Lung (tissue), 10 donors: ENCODE measurements around the gene PRAMEF2. TPM values are rescaled to one million over a fixed set of nuclear protein-coding genes. Genes with fewer than 3 reads are reported as not detected.
"Not testable (repeated sequence)": the region's sequence is repeated elsewhere in the genome, so short reads cannot be mapped to it uniquely, and the experiment has no call there.

ENCODE experiments used
- ATAC-seq: fragments of 200-7000 bp; cut with Tn5 transposase; one replicate; pipeline ENCODE4 v1.9.1; 2020; ENCODE audit warnings: moderate number of reproducible peaks; ENCODE audit not compliant: insufficient read depth, low FRiP score
- DNase-seq, 3 donors: peaks; one replicate each; pipeline ENCODE4 v3.0.0-alpha.2; 2013 to 2017
- H3K27ac ChIP-seq, 2 donors: one replicate each; pipeline ENCODE4 v1.5.1; 2013; ENCODE audit warnings: mild to moderate bottlenecking in 2 of 2, moderate library complexity in 2 of 2, control low read depth in 1 of 2, inconsistent platforms in 1 of 2, low read depth in 1 of 2, low read length in 1 of 2
- H3K27me3 ChIP-seq, 3 donors: one replicate each; pipeline ENCODE4 v1.5.1; 2013; ENCODE audit warnings: low read length in 2 of 3; ENCODE audit not compliant: control insufficient read depth in 3 of 3, insufficient read depth in 3 of 3
- H3K36me3 ChIP-seq, 4 donors: one replicate each; pipeline ENCODE4 v1.5.1; 2013; ENCODE audit warnings: low read length in 4 of 4, mild to moderate bottlenecking in 1 of 4, moderate library complexity in 1 of 4; ENCODE audit not compliant: control insufficient read depth in 4 of 4, insufficient read depth in 4 of 4
- H3K4me1 ChIP-seq, 5 donors: one replicate each; pipeline ENCODE4 v1.5.1; 2013; ENCODE audit warnings: low read length in 5 of 5, mild to moderate bottlenecking in 2 of 5, moderate library complexity in 1 of 5; ENCODE audit not compliant: control insufficient read depth in 5 of 5, insufficient read depth in 5 of 5
- H3K4me3 ChIP-seq: one replicate; pipeline ENCODE4 v1.5.1; 2013; ENCODE audit warnings: mild to moderate bottlenecking, control low read depth, moderate library complexity
- H3K9ac ChIP-seq, 2 donors: one replicate each; pipeline ENCODE4 v1.5.1; 2013; ENCODE audit warnings: low read length in 2 of 2, control low read depth in 1 of 2; ENCODE audit not compliant: insufficient read depth in 1 of 2
- H3K9me3 ChIP-seq, 4 donors: one replicate each; pipeline ENCODE4 v1.5.1; 2013; ENCODE audit warnings: low read length in 3 of 4, mild to moderate bottlenecking in 1 of 4, moderate library complexity in 1 of 4; ENCODE audit not compliant: control insufficient read depth in 4 of 4, insufficient read depth in 3 of 4
- WGBS, 2 donors: extraction: QIAGEN DNeasy Blood & Tissue Kit; methylation state at CpG; one replicate each; pipeline ENCODE4 v1.1.7; 2013; 5-methylcytosine and 5-hydroxymethylcytosine counted together
- polyA plus RNA-seq, 2 donors: library from polyadenylated mRNA; stranded (reverse); fragments of 200-250 nt; gene quantifications; one replicate each; pipeline ENCODE4 v1.2.1, GENCODE V29; 2013
- total RNA-seq, 2 donors: library from RNA; depleted of rRNA in 1 of 2; stranded (reverse); fragments of >200 nt in 1 of 2; gene quantifications; one replicate each; pipeline ENCODE4 v1.2.1, GENCODE V29; 2014 to 2021
- donor health status: Bipolar disorder and iron deficiency.
- donor health status: healthy.
- donor health status: DM: yes; HTN: yes; CAD: no.

Gene PRAMEF2
- total and polyA plus RNA-seq, 4 donors, result not detected

DNA sequence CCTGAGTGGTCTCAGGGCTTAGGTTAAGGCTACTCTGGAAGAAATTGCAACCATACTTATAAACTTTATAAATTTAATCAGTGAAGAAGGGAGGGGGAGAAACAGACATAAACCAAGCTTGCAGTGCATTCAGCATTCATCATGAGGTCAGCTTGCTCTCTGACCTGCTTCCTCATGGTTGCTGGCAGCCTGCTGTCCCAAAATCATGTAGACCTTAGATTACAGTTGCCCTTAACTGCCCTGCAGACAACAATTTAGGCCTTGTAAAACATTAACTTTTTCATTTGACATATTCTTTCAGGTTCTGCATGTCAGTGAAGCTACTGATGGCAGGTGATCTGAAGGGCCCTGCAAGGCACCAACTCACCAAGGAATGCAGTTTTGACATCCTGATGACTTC is 42.3 kb downstream of the PRAMEF2 start:
- H3K4me3 ChIP-seq, H3K4me1 ChIP-seq, H3K9ac ChIP-seq, H3K27ac ChIP-seq, H3K27me3 ChIP-seq, DNase-seq, H3K36me3 ChIP-seq, ATAC-seq, H3K9me3 ChIP-seq: not testable (repeated sequence)

DNA sequence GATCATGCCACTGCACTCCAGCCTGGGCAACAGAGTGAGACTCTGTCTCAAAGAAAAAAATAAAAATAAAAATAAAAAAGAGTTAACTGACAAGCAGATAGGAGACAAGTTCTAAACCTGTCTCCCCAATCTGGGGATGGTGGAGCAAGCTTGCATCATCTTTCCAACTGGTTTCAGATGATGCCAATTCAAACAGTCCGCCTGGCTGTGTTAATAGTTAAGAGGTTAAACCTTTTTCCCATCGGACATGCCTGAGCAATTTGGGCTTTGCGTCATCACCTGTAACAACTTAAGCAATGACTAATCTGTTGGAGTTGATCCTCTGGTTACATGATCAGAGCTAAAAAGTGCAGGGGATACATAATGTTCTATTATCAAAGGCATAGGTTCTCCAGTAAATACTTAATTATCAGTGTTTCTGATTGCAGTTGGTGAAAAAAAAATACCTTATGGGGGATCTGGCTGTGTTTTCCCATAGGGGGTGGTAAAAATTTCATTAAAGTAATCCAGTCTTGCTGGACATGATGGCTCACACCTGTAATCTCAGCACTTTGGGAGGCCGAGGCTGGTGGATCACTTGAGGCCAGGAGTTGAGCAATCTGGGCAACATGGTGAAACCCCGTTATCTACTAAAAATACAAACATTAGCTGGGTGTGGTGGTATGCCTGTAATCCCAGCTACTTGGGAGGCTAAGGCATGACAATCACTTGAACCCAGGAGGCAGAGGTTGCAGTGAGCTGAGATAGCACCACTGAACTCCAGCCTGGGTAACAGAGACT is 47.1 kb downstream of the PRAMEF2 start:
- ATAC-seq, H3K27ac ChIP-seq, H3K36me3 ChIP-seq, H3K4me1 ChIP-seq, H3K27me3 ChIP-seq, H3K9ac ChIP-seq, DNase-seq, H3K4me3 ChIP-seq, H3K9me3 ChIP-seq: not testable (repeated sequence)
- 61 to 83% methylated on average over 3 of the region's 5 CpGs for WGBS, 2 donors

Other genes starting within 250 kb of the PRAMEF2 start
- gene DHRS3, start 238.9 kb upstream of the PRAMEF2 start, total RNA-seq, result 100 to 1,000 TPM in 1 of 2 donors, 10 to 100 TPM in 1; 79.7 to 109 TPM
- 10 to 100 TPM; 56.7 to 79.8 TPM for gene DHRS3, start 238.9 kb upstream of the PRAMEF2 start, polyA plus RNA-seq
- not detected for gene AADACL4, start 213.0 kb upstream of the PRAMEF2 start, total RNA-seq
- gene AADACL4, start 213.0 kb upstream of the PRAMEF2 start, polyA plus RNA-seq, result not detected
- gene AADACL3, start 141.0 kb upstream of the PRAMEF2 start, total RNA-seq, result not detected
- gene AADACL3, start 141.0 kb upstream of the PRAMEF2 start, polyA plus RNA-seq, result not detected
- gene CFAP107, start 110.9 kb upstream of the PRAMEF2 start, total RNA-seq, result 1 to 10 TPM; 1.3 to 8.5 TPM
- gene CFAP107, start 110.9 kb upstream of the PRAMEF2 start, polyA plus RNA-seq, result 1 to 10 TPM; 2.4 to 2.5 TPM
- not detected for gene PRAMEF12, start 83.3 kb upstream of the PRAMEF2 start, total RNA-seq
- gene PRAMEF12, start 83.3 kb upstream of the PRAMEF2 start, polyA plus RNA-seq, result not detected
- not detected for gene PRAMEF1, start 65.7 kb upstream of the PRAMEF2 start, total RNA-seq
- not detected for gene PRAMEF1, start 65.7 kb upstream of the PRAMEF2 start, polyA plus RNA-seq
- not detected for gene PRAMEF11, start 25.7 kb upstream of the PRAMEF2 start, total RNA-seq
- gene PRAMEF11, start 25.7 kb upstream of the PRAMEF2 start, polyA plus RNA-seq, result not detected
- gene HNRNPCL1, start 8.4 kb upstream of the PRAMEF2 start, total RNA-seq, result not detected
- gene HNRNPCL1, start 8.4 kb upstream of the PRAMEF2 start, polyA plus RNA-seq, result not detected
- gene PRAMEF4, start 29.1 kb downstream of the PRAMEF2 start, total RNA-seq, result not detected
- gene PRAMEF4, start 29.1 kb downstream of the PRAMEF2 start, polyA plus RNA-seq, result not detected
- not detected for gene PRAMEF10, start 41.2 kb downstream of the PRAMEF2 start, total RNA-seq
- gene PRAMEF10, start 41.2 kb downstream of the PRAMEF2 start, polyA plus RNA-seq, result not detected
- not detected for gene PRAMEF7, start 59.5 kb downstream of the PRAMEF2 start, total RNA-seq
- gene PRAMEF7, start 59.5 kb downstream of the PRAMEF2 start, polyA plus RNA-seq, result not detected
- gene PRAMEF6, start 90.5 kb downstream of the PRAMEF2 start, total RNA-seq, result not detected
- gene PRAMEF6, start 90.5 kb downstream of the PRAMEF2 start, polyA plus RNA-seq, result not detected
- not detected for gene PRAMEF27, start 199.5 kb downstream of the PRAMEF2 start, total RNA-seq
- gene PRAMEF27, start 199.5 kb downstream of the PRAMEF2 start, polyA plus RNA-seq, result not detected
- not detected for gene HNRNPCL3, start 203.7 kb downstream of the PRAMEF2 start, total RNA-seq
- gene HNRNPCL3, start 203.7 kb downstream of the PRAMEF2 start, polyA plus RNA-seq, result not detected
- gene PRAMEF25, start 213.7 kb downstream of the PRAMEF2 start, total RNA-seq, result not detected
- gene PRAMEF25, start 213.7 kb downstream of the PRAMEF2 start, polyA plus RNA-seq, result not detected